ACC112 (cell line): ENCODE results near the gene CHTF8.
"Not testable (repeated sequence)": the region's sequence is repeated elsewhere in the genome, so short reads cannot be mapped to it uniquely, and the experiment has no call there.

Source experiments
- H2AFZ ChIP-seq: fragments of 200-600 bp; sonication (generic); one replicate; pipeline ENCODE4 v1.6.0; 2017; ENCODE audit warnings: antibody characterized with exemption, low read length; ENCODE audit not compliant: unreplicated experiment
- H3K27ac ChIP-seq: fragments of 200-600 bp; sonication (generic); 2 replicates; pipeline ENCODE4 v1.5.1; 2014; ENCODE audit warnings: low read depth, mild to moderate bottlenecking, antibody characterized with exemption, low read length, moderate library complexity
- H3K27me3 ChIP-seq: fragments of 200-600 bp; sonication (generic); 2 replicates; pipeline ENCODE4 v1.6.1; 2014; ENCODE audit warnings: mild to moderate bottlenecking, antibody characterized with exemption, low read length, moderate library complexity, mixed read lengths; ENCODE audit not compliant: insufficient read depth
- H3K36me3 ChIP-seq: fragments of 200-600 bp; sonication (generic); 2 replicates; pipeline ENCODE4 v1.6.1; 2016; ENCODE audit warnings: mild to moderate bottlenecking, antibody characterized with exemption, low read length, moderate library complexity, mixed read lengths; ENCODE audit not compliant: insufficient read depth
- H3K4me1 ChIP-seq: fragments of 200-600 bp; sonication (generic); one replicate; pipeline ENCODE4 v1.6.1; 2016; ENCODE audit warnings: low read length, mixed read lengths; ENCODE audit not compliant: insufficient read depth, unreplicated experiment, control insufficient read depth
- H3K4me3 ChIP-seq: fragments of 200-600 bp; sonication (generic); 2 replicates; pipeline ENCODE4 v1.5.1; 2014; ENCODE audit warnings: mild to moderate bottlenecking, low read depth, low read length
- H3K79me2 ChIP-seq: fragments of 200-600 bp; sonication (generic); one replicate; pipeline ENCODE4 v1.6.0; 2016; ENCODE audit warnings: low read length; ENCODE audit not compliant: control insufficient read depth, unreplicated experiment, insufficient read depth

Gene CHTF8

GRCh38 chr16:69138608-69139007 is 6.2 kb upstream of the CHTF8 start:
- H3K27ac ChIP-seq = no peak overlapping the region
- peaks cover 9% of the 10 kb centered on the region for H3K4me1 ChIP-seq
- H2AFZ ChIP-seq = no peak overlapping the region
- H3K27me3 ChIP-seq = no peaks in the 10 kb centered on the region
- H3K4me3 ChIP-seq = no peak overlapping the region
- H3K79me2 ChIP-seq = peaks cover 59% of the 10 kb centered on the region
- peaks cover 40% of the 10 kb centered on the region for H3K36me3 ChIP-seq

- H3K79me2 ChIP-seq = peaks cover 93% of the 10 kb centered on the region
- peak overlapping the region; percentile 87; the same call in 1 of the 2 replicates for H3K27ac ChIP-seq
- peak overlapping the region; percentile 100 for H3K4me3 ChIP-seq
- H2AFZ ChIP-seq = no peak overlapping the region
- no peaks in the 10 kb centered on the region for H3K27me3 ChIP-seq
- peaks cover 19% of the 10 kb centered on the region for H3K36me3 ChIP-seq
- H3K4me1 ChIP-seq = peaks cover 28% of the 10 kb centered on the region
Observed at GRCh38 chr16:69133373-69133954, 1.1 kb upstream of the CHTF8 start.

- peak overlapping the region; percentile 100 for H3K4me3 ChIP-seq
- H3K79me2 ChIP-seq = peaks cover 91% of the 10 kb centered on the region
- peaks cover 28% of the 10 kb centered on the region for H3K4me1 ChIP-seq
- H3K36me3 ChIP-seq = peaks cover 5% of the 10 kb centered on the region; the same call in 1 of the 2 replicates
- peak overlapping the region; percentile 93 for H2AFZ ChIP-seq
- H3K27me3 ChIP-seq = no peaks in the 10 kb centered on the region
- peak overlapping the region; percentile 87 for H3K27ac ChIP-seq
Observed at GRCh38 chr16:69131839-69132423, 457 bp downstream of the CHTF8 start.

GRCh38 chr16:69131167-69131838 is 1.1 kb downstream of the CHTF8 start:
- H2AFZ ChIP-seq = peak overlapping the region; percentile 50
- H3K36me3 ChIP-seq = no peaks in the 10 kb centered on the region; the same call in 1 of the 2 replicates
- peaks cover 28% of the 10 kb centered on the region for H3K4me1 ChIP-seq
- no peaks in the 10 kb centered on the region for H3K27me3 ChIP-seq
- H3K79me2 ChIP-seq = peaks cover 90% of the 10 kb centered on the region
- peak overlapping the region; percentile 80 for H3K27ac ChIP-seq
- peak overlapping the region; percentile 100 for H3K4me3 ChIP-seq

- Histone ChIP-seq H3K27ac (no peak overlapping the region), H3K4me3 (peak overlapping the region; percentile 100), H3K36me3 (no peaks in the 10 kb centered on the region; the same call in 1 of the 2 replicates), H2AFZ (no peak overlapping the region), H3K4me1 (peaks cover 28% of the 10 kb centered on the region), H3K79me2 (peaks cover 91% of the 10 kb centered on the region), H3K27me3 (no peaks in the 10 kb centered on the region)
Observed at GRCh38 chr16:69130461-69130860, 1.9 kb downstream of the CHTF8 start.

GRCh38 chr16:69127966-69128510 is 4.3 kb downstream of the CHTF8 start:
- H3K79me2 ChIP-seq = peaks cover 88% of the 10 kb centered on the region
- no peaks in the 10 kb centered on the region; the same call in 1 of the 2 replicates for H3K36me3 ChIP-seq
- no peak overlapping the region for H3K27ac ChIP-seq

GRCh38 chr16:69126801-69127200 is 5.6 kb downstream of the CHTF8 start:
- not testable (repeated sequence) for H3K27ac ChIP-seq, H3K27me3 ChIP-seq, H3K36me3 ChIP-seq, H3K4me3 ChIP-seq, H2AFZ ChIP-seq
- Histone ChIP-seq H3K79me2 (peaks cover 81% of the 10 kb centered on the region), H3K4me1 (peaks cover 17% of the 10 kb centered on the region)

More at GRCh38 chr16:69127966-69128510, 4.3 kb downstream of the CHTF8 start:
- Histone ChIP-seq H3K4me1 (peaks cover 17% of the 10 kb centered on the region), H2AFZ (no peak overlapping the region), H3K4me3 (no peak overlapping the region), H3K27me3 (no peaks in the 10 kb centered on the region)

GRCh38 chr16:69126221-69126620 is 6.2 kb downstream of the CHTF8 start:
- H3K27me3 ChIP-seq = no peaks in the 10 kb centered on the region
- no peak overlapping the region for H2AFZ ChIP-seq
- H3K4me1 ChIP-seq = peaks cover 17% of the 10 kb centered on the region
- H3K27ac ChIP-seq = no peak overlapping the region
- H3K4me3 ChIP-seq = no peak overlapping the region
- peaks cover 75% of the 10 kb centered on the region for H3K79me2 ChIP-seq
- peaks cover 2% of the 10 kb centered on the region; the same call in 1 of the 2 replicates for H3K36me3 ChIP-seq

GRCh38 chr16:69124961-69125360 is 7.4 kb downstream of the CHTF8 start:
- H3K79me2 ChIP-seq = peaks cover 65% of the 10 kb centered on the region
- H3K27ac ChIP-seq, H3K36me3 ChIP-seq, H2AFZ ChIP-seq, H3K4me3 ChIP-seq, H3K4me1 ChIP-seq, H3K27me3 ChIP-seq: not testable (repeated sequence)

GRCh38 chr16:69124406-69124805 is 8.0 kb downstream of the CHTF8 start:
- not testable (repeated sequence) for H3K27me3 ChIP-seq, H3K36me3 ChIP-seq, H3K4me1 ChIP-seq, H3K27ac ChIP-seq, H3K4me3 ChIP-seq, H2AFZ ChIP-seq
- H3K79me2 ChIP-seq = peaks cover 59% of the 10 kb centered on the region
